ENCODE measurements around the gene ROR1.

ROR1 gene

GRCh38 chr1:63945943-63946342 lies 172.1 kb downstream of the ROR1 start:
- DNase-seq: no peak

GRCh38 chr1:63946866-63947491 lies 173.2 kb downstream of the ROR1 start:
- no peak for DNase-seq

GRCh38 chr1:63947904-63948303 lies 174.1 kb downstream of the ROR1 start:
- DNase-seq: no peak

- DNase-seq: peak in 1 of 3 donors; percentile 1
Observed at GRCh38 chr1:63950023-63950422, 176.2 kb downstream of the ROR1 start.

GRCh38 chr1:63951059-63951946 lies 177.5 kb downstream of the ROR1 start:
- DNase-seq: no peak

GRCh38 chr1:63954187-63954586 lies 180.4 kb downstream of the ROR1 start:
- no peak for DNase-seq

GRCh38 chr1:63955370-63956145 lies 181.7 kb downstream of the ROR1 start:
- no peak for DNase-seq

- DNase-seq: no peak
Observed at GRCh38 chr1:63958556-63958955, 184.7 kb downstream of the ROR1 start.

GRCh38 chr1:63960326-63960725 lies 186.5 kb downstream of the ROR1 start:
- no peak for DNase-seq

GRCh38 chr1:63966016-63966415 lies 192.2 kb downstream of the ROR1 start:
- no peak for DNase-seq

- DNase-seq: no peak
Observed at GRCh38 chr1:63967901-63968300, 194.1 kb downstream of the ROR1 start.

- DNase-seq: no peak
Observed at GRCh38 chr1:63968663-63969440, 195.0 kb downstream of the ROR1 start.

GRCh38 chr1:63969441-63969901 lies 195.7 kb downstream of the ROR1 start:
- no peak for DNase-seq

- no peak for DNase-seq
Observed at GRCh38 chr1:63971557-63971956, 197.7 kb downstream of the ROR1 start.

- no peak for DNase-seq
Observed at GRCh38 chr1:63973005-63973419, 199.2 kb downstream of the ROR1 start.

GRCh38 chr1:63974966-63975365 lies 201.1 kb downstream of the ROR1 start:
- no peak for DNase-seq

- DNase-seq: no peak
Observed at GRCh38 chr1:63975481-63975880, 201.7 kb downstream of the ROR1 start.

GRCh38 chr1:63976006-63976405 lies 202.2 kb downstream of the ROR1 start:
- no peak for DNase-seq

- DNase-seq: peak in 2 of 3 donors; percentile 57 to 63
Observed at GRCh38 chr1:63977466-63977865, 203.6 kb downstream of the ROR1 start.

GRCh38 chr1:63980740-63981407 lies 207.1 kb downstream of the ROR1 start:
- no peak for DNase-seq

- DNase-seq: no peak
Observed at GRCh38 chr1:63981408-63981773, 207.6 kb downstream of the ROR1 start.

GRCh38 chr1:63982201-63982600 lies 208.4 kb downstream of the ROR1 start:
- no peak for DNase-seq
